Activated CD8-positive, alpha-beta T cell treated with anti-CD3 and anti-CD28 coated beads, Interleukin-2, amount 10 ng/mL, durations not matched to agents 7 days and 5 days (primary cell): ENCODE data around the gene TIMM21. TPM values are rescaled to one million over a fixed set of nuclear protein-coding genes. Genes with fewer than 3 reads are reported as not detected.

Experiments
- ATAC-seq: fragments of 150-1000 bp; cut with Tn5 transposase; one replicate; pipeline ENCODE4 v1.10.0; 2021; ENCODE audit warnings: moderate library complexity
- CTCF ChIA-PET: fragments of 350-600 bp; sonication (Branson Sonifier 250); formaldehyde crosslinking; loops from one replicate; lab custom pipeline; 2021; ENCODE audit warnings: antibody characterized with exemption; lab: Charles Lee
- POLR2A ChIA-PET: fragments of 350-600 bp; sonication (Branson Sonifier 250); formaldehyde crosslinking; loops from one replicate; lab custom pipeline; 2021; ENCODE audit warnings: antibody characterized with exemption; lab: Charles Lee
- DNase-seq: peaks from one replicate; pipeline ENCODE4 v3.0.0-alpha.2; 2020
- H3K27ac Mint-ChIP-seq: one replicate; pipeline ENCODE4 v1.8.0; 2021; ENCODE audit warnings: mild to moderate bottlenecking, mixed read lengths
- H3K27me3 Mint-ChIP-seq: one replicate; pipeline ENCODE4 v1.8.0; 2021; ENCODE audit warnings: low read depth, mixed read lengths
- H3K36me3 Mint-ChIP-seq: one replicate; pipeline ENCODE4 v1.8.0; 2021; ENCODE audit warnings: low read depth, mixed read lengths
- H3K4me1 Mint-ChIP-seq: one replicate; pipeline ENCODE4 v1.8.0; 2021; ENCODE audit warnings: low read depth, mixed read lengths
- H3K4me3 Mint-ChIP-seq: one replicate; pipeline ENCODE4 v1.8.0; 2021; ENCODE audit warnings: mild to moderate bottlenecking, mixed read lengths
- H3K9me3 Mint-ChIP-seq: one replicate; pipeline ENCODE4 v1.8.0; 2022; ENCODE audit warnings: mixed read lengths; ENCODE audit not compliant: insufficient read depth
- total RNA-seq, 2 experiments: library from RNA; stranded (reverse); gene quantifications; one replicate each; pipeline ENCODE4 v1.2.3, GENCODE V29; 2021

TIMM21 gene
- total RNA-seq, 2 experiments from 2014 or later = 37.0 to 42.1 TPM

DNA sequence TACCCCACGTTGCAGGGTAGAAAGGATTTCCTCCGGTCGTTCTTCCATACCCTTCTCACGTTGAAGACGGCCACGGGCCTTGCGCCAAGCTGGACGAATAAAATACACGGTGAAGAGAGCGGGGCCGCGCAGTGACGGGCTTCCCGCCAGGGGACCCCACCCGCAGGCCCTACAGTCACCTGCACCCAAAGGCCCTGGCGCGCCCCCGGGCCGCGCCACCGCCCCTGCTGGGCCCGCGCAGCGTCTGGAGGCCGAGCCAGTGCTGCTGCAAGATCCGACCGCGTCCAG lies 888 bp upstream of the TIMM21 start:
- ChIA-PET POLR2A (no interaction called here), CTCF (interaction anchor here (1.0 kb wide), 1 partner anchor 64 kb away, joined by 3 read pairs; no protein-coding TSS in a partner anchor)
- peak overlapping the region; percentile 98 for H3K4me3 Mint-ChIP-seq
- H3K27me3 Mint-ChIP-seq = peaks cover 2% of the 10 kb centered on the region
- ATAC-seq = no peak
- H3K9me3 Mint-ChIP-seq = no peaks in the 10 kb centered on the region
- DNase-seq = no peak
- peaks cover 48% of the 10 kb centered on the region for H3K4me1 Mint-ChIP-seq
- peaks cover 32% of the 10 kb centered on the region for H3K36me3 Mint-ChIP-seq
- peak overlapping the region; percentile 99 for H3K27ac Mint-ChIP-seq

GRCh38 chr18:74148543-74149070 lies 284 bp downstream of the TIMM21 start:
- peaks cover 56% of the 10 kb centered on the region for H3K4me1 Mint-ChIP-seq
- DNase-seq = no peak
- H3K9me3 Mint-ChIP-seq = no peaks in the 10 kb centered on the region
- peaks cover 2% of the 10 kb centered on the region for H3K27me3 Mint-ChIP-seq
- no peak for ATAC-seq
- H3K36me3 Mint-ChIP-seq = peaks cover 35% of the 10 kb centered on the region
- peak overlapping the region; percentile 98 for H3K4me3 Mint-ChIP-seq
- POLR2A ChIA-PET = interaction anchor here (0.6 to 1.8 kb wide), 3 partner anchors 9 to 84 kb away, joined by 3 to 6 read pairs (median 3); no protein-coding TSS in a partner anchor
- CTCF ChIA-PET = interaction anchor here (2.2 kb wide), 1 partner anchor 66 kb away, joined by 9 read pairs; no protein-coding TSS in a partner anchor
- peak overlapping the region; percentile 99 for H3K27ac Mint-ChIP-seq

DNA sequence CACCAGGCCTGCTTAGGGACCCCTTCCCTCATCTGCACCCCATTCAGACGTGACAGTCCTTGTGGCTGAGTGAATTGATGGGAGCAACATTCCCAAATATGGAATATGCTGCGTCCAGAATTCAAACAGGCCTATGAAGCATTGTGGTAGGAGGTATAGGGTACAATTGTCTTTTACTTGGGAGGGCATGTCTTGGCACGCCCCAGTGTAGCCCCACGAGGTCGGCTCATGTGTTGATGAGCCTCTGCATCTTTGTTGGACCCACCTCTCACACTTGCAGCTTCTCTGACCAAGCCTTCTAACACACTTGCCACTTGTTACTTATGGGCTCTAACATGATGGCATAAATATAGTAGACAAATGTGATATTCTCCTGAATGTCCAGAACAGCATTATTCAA lies 1.6 kb downstream of the TIMM21 start:
- H3K4me3 Mint-ChIP-seq = peak overlapping the region; percentile 98
- peaks cover 56% of the 10 kb centered on the region for H3K4me1 Mint-ChIP-seq
- POLR2A ChIA-PET = interaction anchor here (1.8 kb wide), 1 partner anchor 10 kb away, joined by 3 read pairs; no protein-coding TSS in a partner anchor
- ATAC-seq (no peak), DNase-seq (no peak)
- H3K36me3 Mint-ChIP-seq = peaks cover 40% of the 10 kb centered on the region
- H3K27ac Mint-ChIP-seq = peak overlapping the region; percentile 5
- H3K9me3 Mint-ChIP-seq = no peaks in the 10 kb centered on the region
- CTCF ChIA-PET = interaction anchor here (2.2 kb wide), 1 partner anchor 67 kb away, joined by 9 read pairs; no protein-coding TSS in a partner anchor
- H3K27me3 Mint-ChIP-seq = peaks cover 2% of the 10 kb centered on the region

DNA sequence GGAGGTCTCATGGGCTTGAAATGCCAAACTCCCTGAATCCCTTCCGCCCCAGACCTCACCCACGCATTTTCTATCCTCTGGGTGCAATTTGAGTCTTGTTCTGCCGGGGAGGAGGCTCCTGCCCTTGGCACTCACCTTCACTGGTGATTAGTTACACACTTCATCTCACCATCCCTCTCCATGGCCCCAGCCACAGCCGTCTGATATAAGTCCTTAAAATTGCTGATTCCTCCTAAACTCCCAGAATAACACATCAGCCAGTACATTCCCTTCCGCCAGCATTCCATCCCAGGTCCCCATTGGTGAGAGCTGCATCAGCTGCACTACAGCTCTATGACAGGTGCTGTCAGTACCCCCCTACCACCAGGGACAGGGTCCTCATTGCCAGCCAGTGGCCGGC lies 3.9 kb downstream of the TIMM21 start:
- CTCF ChIA-PET = interaction anchor here (1.0 to 1.2 kb wide), 2 partner anchors 190 to 341 kb away, joined by 3 read pairs; no protein-coding TSS in a partner anchor
- ATAC-seq = no peak

DNA sequence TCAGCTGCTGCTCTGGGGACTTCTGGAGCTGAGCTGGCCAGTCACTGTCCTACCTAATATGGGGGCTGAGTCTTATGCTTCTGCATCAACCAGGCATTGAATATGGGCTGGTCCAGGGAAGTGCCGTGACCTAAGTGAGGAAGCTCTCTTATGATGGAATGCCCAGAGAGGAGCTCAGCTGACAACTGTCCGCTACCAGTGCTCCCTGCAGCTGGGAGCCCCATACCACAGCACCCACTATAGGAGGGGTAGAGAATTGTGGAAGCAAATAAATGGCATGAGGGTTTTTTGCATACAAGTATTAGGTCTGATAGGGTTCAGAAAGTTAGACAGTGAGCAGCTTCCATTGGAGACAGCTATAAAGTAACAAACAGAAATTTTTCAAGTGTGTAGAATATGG lies 4.5 kb downstream of the TIMM21 start:
- Mint-ChIP-seq H3K27me3 (no peaks in the 10 kb centered on the region), H3K9me3 (no peaks in the 10 kb centered on the region), H3K27ac (no peak overlapping the region), H3K36me3 (peaks cover 52% of the 10 kb centered on the region), H3K4me1 (peaks cover 45% of the 10 kb centered on the region), H3K4me3 (no peak overlapping the region)
- ChIA-PET CTCF (interaction anchor here (0.9 to 1.5 kb wide), 5 partner anchors 18 to 341 kb away, joined by 3 to 5 read pairs (median 3); no protein-coding TSS in a partner anchor), POLR2A (no interaction called here)
- DNase-seq = no peak
- no peak for ATAC-seq

More for the DNA sequence above, 3.9 kb downstream of the TIMM21 start:
- Mint-ChIP-seq H3K27ac (no peak overlapping the region), H3K36me3 (peaks cover 53% of the 10 kb centered on the region), H3K27me3 (peaks cover 2% of the 10 kb centered on the region), H3K4me3 (no peak overlapping the region), H3K4me1 (peaks cover 48% of the 10 kb centered on the region), H3K9me3 (no peaks in the 10 kb centered on the region)
- POLR2A ChIA-PET = no interaction called here
- no peak for DNase-seq

GRCh38 chr18:74153377-74153776 lies 5.1 kb downstream of the TIMM21 start:
- ATAC-seq (no peak), DNase-seq (no peak)
- peaks cover 45% of the 10 kb centered on the region for H3K4me1 Mint-ChIP-seq
- no peak overlapping the region for H3K4me3 Mint-ChIP-seq
- no peaks in the 10 kb centered on the region for H3K27me3 Mint-ChIP-seq
- ChIA-PET POLR2A (no interaction called here), CTCF (interaction anchor here (0.9 to 1.5 kb wide), 4 partner anchors 18 to 340 kb away, joined by 3 to 5 read pairs (median 3); no protein-coding TSS in a partner anchor)
- no peak overlapping the region for H3K27ac Mint-ChIP-seq
- peaks cover 56% of the 10 kb centered on the region for H3K36me3 Mint-ChIP-seq
- H3K9me3 Mint-ChIP-seq = no peaks in the 10 kb centered on the region

DNA sequence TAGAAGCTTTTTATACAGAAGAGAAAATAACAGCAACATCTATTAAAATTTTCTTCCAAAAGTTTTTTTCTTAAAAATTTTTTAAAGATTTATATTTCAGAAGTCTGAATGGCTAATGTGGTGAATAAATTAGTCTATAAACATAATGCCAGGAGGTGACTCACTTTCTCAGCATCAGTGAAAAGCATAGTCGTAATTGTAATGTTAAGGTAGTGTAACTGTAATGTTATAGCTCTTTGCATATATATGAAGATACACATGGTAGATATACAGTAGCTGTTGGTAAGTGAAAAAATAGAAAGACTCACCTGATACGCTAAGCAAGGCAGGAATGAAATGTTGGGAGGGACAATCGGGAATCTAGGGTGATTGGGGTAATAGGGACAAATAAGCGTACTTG lies 5.5 kb downstream of the TIMM21 start:
- DNase-seq = no peak
- no peak for ATAC-seq
- no peak overlapping the region for H3K4me3 Mint-ChIP-seq
- no peaks in the 10 kb centered on the region for H3K27me3 Mint-ChIP-seq
- no peaks in the 10 kb centered on the region for H3K9me3 Mint-ChIP-seq
- peaks cover 57% of the 10 kb centered on the region for H3K36me3 Mint-ChIP-seq
- peaks cover 43% of the 10 kb centered on the region for H3K4me1 Mint-ChIP-seq
- no peak overlapping the region for H3K27ac Mint-ChIP-seq
- ChIA-PET CTCF (interaction anchor here (1.4 to 1.5 kb wide), 2 partner anchors 17 to 114 kb away, joined by 3 to 5 read pairs; no protein-coding TSS in a partner anchor), POLR2A (no interaction called here)

DNA sequence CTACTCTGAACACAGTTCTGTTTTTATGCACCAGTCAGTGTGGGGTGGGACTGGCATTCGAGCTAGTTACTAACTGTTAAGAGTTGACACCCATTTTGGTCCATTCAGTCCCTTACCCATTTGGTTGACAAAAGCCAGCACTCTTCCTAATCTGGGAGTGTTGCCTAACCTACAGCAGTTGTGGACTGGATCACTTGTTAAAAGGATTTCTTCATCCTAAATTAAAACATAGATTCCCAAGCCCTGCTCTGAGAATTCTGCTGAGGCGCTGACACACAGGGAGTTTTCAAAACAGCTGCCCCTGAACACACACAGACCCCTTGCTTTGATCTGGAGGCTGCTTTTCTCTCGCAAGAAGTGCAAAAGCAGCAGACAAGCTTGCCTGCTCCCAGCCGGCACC lies 6.4 kb downstream of the TIMM21 start:
- DNase-seq (no peak), ATAC-seq (no peak)
- H3K36me3 Mint-ChIP-seq = peaks cover 56% of the 10 kb centered on the region
- H3K4me1 Mint-ChIP-seq = peaks cover 34% of the 10 kb centered on the region
- H3K27ac Mint-ChIP-seq = no peak overlapping the region
- no peak overlapping the region for H3K4me3 Mint-ChIP-seq
- H3K27me3 Mint-ChIP-seq = no peaks in the 10 kb centered on the region
- H3K9me3 Mint-ChIP-seq = no peaks in the 10 kb centered on the region
- POLR2A ChIA-PET = no interaction called here
- CTCF ChIA-PET = interaction anchor here (1.3 kb wide), 1 partner anchor 72 kb away, joined by 4 read pairs; no protein-coding TSS in a partner anchor

GRCh38 chr18:74155276-74155675 lies 7.0 kb downstream of the TIMM21 start:
- Mint-ChIP-seq H3K9me3 (no peaks in the 10 kb centered on the region), H3K27me3 (no peaks in the 10 kb centered on the region), H3K4me3 (no peak overlapping the region), H3K36me3 (peaks cover 53% of the 10 kb centered on the region), H3K4me1 (peaks cover 29% of the 10 kb centered on the region), H3K27ac (no peak overlapping the region)
- CTCF ChIA-PET = interaction anchor here (1.3 kb wide), 1 partner anchor 73 kb away, joined by 4 read pairs; no protein-coding TSS in a partner anchor
- ATAC-seq (no peak), DNase-seq (no peak)
- POLR2A ChIA-PET = no interaction called here

DNA sequence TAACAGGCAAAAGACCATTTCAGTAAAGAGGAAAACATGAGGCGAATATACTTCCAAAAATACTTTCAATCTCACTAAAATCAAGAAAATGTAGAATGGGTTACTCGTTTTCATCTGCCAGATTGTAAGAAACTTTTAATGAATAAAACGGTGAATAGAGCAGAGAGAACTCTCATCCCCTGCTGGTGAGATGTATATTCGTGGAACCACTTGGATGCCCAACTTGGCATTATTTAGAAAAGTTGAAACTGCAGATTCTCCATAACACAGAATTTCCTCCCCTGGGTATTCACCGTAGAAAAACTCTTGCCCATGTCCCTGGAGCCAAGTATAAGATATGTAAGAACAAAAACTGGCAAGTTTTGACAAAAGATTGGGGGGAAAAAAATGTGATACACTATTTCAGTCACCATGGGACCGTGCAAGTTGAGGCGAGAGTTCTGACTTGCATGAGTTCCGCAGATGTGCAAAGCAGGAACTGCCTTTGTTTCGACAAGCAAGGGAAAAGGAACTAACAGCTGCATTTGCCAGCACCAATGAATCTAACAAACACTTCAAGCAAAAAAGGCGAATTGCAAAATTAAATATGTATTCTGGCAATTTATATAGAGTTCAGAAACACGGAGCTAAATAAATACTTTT lies 14.8 kb downstream of the TIMM21 start:
- Mint-ChIP-seq H3K4me3 (no peak overlapping the region), H3K36me3 (peaks cover 27% of the 10 kb centered on the region), H3K4me1 (no peaks in the 10 kb centered on the region), H3K27me3 (no peaks in the 10 kb centered on the region), H3K9me3 (no peaks in the 10 kb centered on the region), H3K27ac (no peak overlapping the region)
- ATAC-seq (no peak), DNase-seq (no peak)
- ChIA-PET CTCF (no interaction called here), POLR2A (no interaction called here)

GRCh38 chr18:74166386-74166785 lies 18.1 kb downstream of the TIMM21 start:
- no peaks in the 10 kb centered on the region for H3K27me3 Mint-ChIP-seq
- ChIA-PET CTCF (no interaction called here), POLR2A (no interaction called here)
- ATAC-seq (no peak), DNase-seq (no peak)
- no peaks in the 10 kb centered on the region for H3K9me3 Mint-ChIP-seq
- no peak overlapping the region for H3K27ac Mint-ChIP-seq
- no peaks in the 10 kb centered on the region for H3K4me1 Mint-ChIP-seq
- H3K4me3 Mint-ChIP-seq = no peak overlapping the region
- H3K36me3 Mint-ChIP-seq = peaks cover 6% of the 10 kb centered on the region
